ENCODE results near the gene ZNF391. TPM values are rescaled to one million over a fixed set of nuclear protein-coding genes. Genes with fewer than 3 reads are reported as not detected.
"Not testable (repeated sequence)": the region's sequence is repeated elsewhere in the genome, so short reads cannot be mapped to it uniquely, and the experiment has no call there.

ZNF391 gene
- total RNA-seq, 2 experiments from 2014 or later, result 0.73 to 1.3 TPM

DNA sequence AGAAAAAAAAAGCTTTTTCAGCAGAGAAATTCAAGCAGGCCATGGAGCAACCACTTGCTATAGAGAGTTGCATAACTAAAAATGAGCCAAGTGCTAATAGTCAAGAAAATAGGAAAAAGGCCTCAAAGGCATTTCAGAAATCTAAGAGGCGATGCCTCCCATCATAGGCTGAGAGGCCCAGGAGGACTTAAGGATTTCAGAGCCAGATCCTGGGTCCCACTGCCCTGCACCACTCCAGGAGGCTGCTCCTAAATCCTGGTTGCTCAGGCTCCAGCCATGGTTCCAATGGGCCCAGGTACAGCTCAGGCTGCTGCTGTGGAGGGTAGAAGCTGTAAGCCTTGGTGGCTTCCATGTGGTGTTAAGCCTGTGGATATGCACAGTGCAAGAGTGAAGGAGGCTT lies 5.5 kb downstream of the ZNF391 start:
- no peak for ATAC-seq
- peaks cover 16% of the 10 kb centered on the region for H3K9me3 Mint-ChIP-seq (ENCODE audit: low read depth)
- peaks cover 7% of the 10 kb centered on the region for H3K4me1 Mint-ChIP-seq
- no peak overlapping the region for H3K4me3 Mint-ChIP-seq
- DNase-seq, result no peak
- H3K27me3 Mint-ChIP-seq, result no peaks in the 10 kb centered on the region
- CTCF ChIA-PET, result no interaction called here
- H3K27ac Mint-ChIP-seq, result no peak overlapping the region
- H3K36me3 Mint-ChIP-seq, result peaks cover 24% of the 10 kb centered on the region

DNA sequence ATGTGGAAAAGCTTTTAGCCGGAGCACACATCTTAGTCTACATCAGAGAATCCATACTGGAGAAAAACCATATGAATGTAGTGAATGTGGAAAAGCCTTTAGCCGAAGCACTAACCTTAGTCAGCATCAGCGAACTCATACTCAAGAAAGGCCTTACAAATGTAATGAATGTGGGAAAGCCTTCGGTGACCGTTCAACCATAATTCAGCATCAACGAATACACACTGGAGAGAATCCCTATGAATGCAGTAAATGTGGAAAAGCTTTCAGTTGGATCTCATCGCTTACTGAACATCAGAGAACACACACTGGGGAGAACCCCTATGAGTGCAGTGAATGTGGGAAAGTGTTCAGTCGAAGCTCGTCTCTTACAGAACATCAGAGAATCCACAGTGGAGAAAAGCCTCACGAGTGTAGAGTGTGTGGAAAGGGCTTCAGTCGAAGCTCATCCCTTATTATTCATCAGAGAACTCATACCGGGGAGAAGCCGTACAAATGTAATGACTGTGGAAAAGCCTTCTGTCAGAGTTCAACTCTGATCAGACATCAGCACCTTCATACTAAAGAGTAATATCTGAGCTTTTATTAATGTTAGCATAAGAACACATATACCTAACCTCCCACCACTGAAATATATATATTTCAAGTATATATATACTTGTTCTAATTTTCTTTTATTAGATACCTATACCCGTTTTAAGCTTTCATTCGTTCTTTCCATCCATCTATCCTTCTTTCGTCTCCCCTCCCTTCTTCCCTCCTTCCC lies 12.5 kb downstream of the ZNF391 start:
- DNase-seq, result no peak
- no peaks in the 10 kb centered on the region for H3K27me3 Mint-ChIP-seq
- no peak overlapping the region for H3K27ac Mint-ChIP-seq
- H3K4me3 Mint-ChIP-seq, result no peak overlapping the region
- H3K4me1 Mint-ChIP-seq, result no peaks in the 10 kb centered on the region
- H3K36me3 Mint-ChIP-seq, result peaks cover 48% of the 10 kb centered on the region
- CTCF ChIA-PET, result no interaction called here
- ATAC-seq, result no peak
- peaks cover 44% of the 10 kb centered on the region for H3K9me3 Mint-ChIP-seq (ENCODE audit: low read depth)

DNA sequence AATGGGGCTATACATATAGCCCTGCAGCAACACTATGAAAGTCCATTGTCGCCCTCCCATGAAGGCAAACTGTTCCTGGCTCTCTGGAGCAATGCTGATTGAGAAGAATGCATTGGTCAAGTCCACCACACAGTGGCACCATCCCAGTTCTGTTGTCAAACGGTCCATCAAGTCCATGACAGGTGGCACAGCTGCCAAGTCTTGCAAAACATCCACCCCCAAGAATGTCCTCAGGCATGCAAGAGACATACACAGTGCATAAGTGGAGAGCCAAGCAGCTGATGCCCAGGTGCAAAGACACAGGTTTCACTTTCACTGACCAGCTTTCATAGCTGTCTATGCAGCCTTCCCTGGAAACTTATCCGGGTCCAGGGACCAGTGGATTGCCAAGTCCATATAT lies 17.5 kb downstream of the ZNF391 start:
- CTCF ChIA-PET, result no interaction called here
- no peak for ATAC-seq

DNA sequence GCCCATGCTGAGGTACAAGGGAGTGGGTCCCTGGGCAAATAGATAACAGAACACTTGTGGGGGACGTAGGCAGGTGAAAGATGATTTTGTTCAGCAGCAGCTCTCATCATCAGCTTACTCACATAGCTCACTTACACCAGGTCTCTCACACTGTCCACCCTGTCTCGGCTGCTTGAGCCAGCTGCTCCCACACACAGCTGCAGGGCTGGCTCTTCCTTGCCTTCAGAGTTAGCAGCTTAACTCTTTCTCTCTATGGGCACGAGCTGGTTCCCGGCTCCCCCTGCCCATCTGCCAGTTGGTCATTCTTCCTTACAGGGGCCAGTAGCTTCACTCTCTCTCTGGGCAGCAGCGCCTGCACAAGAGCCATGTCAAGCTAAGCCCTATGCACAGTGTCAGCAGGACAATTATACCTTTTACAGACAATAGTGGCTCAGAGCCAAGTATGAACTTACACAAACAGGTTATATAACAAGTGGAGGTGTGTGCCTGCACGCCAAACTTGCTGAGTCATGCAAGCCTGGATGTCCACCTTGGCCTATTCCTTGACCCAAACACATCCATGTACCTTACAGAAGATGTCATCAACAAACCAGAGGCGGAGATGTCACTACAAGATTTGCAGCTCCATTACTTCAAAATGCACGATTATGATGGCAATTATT lies 18.7 kb downstream of the ZNF391 start:
- H3K36me3 Mint-ChIP-seq, result peaks cover 9% of the 10 kb centered on the region
- CTCF ChIA-PET, result no interaction called here
- H3K4me3 Mint-ChIP-seq, result no peak overlapping the region
- no peak overlapping the region for H3K27ac Mint-ChIP-seq
- DNase-seq (no peak), ATAC-seq (no peak)
- no peaks in the 10 kb centered on the region for H3K27me3 Mint-ChIP-seq
- peaks cover 15% of the 10 kb centered on the region for H3K9me3 Mint-ChIP-seq (ENCODE audit: low read depth)
- no peaks in the 10 kb centered on the region for H3K4me1 Mint-ChIP-seq

More for the DNA sequence above, 17.5 kb downstream of the ZNF391 start:
- Mint-ChIP-seq H3K27ac (no peak overlapping the region), H3K27me3 (no peaks in the 10 kb centered on the region), H3K4me3 (no peak overlapping the region), H3K36me3 (peaks cover 17% of the 10 kb centered on the region), H3K4me1 (no peaks in the 10 kb centered on the region), H3K9me3 (ENCODE audit: low read depth) (peaks cover 24% of the 10 kb centered on the region)
- DNase-seq, result no peak

DNA sequence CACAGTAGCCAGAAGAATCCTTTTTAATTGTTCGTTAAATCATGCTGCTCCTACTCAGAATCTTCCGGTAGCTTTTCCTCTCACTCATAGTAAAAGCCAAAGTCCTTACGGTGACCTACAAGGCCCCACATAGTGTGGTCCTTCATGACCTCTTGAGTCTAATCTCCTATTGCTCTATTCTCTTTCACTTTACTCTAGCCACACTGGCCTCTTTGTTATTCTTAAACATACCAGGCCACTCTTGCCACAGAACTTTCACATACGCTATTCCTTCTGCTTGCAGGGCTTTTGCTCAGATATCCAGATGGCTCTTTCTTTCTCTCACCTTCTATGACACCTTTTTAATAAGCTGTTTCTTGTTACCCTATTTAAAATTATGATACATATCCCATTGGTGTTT lies 25.7 kb downstream of the ZNF391 start:
- CTCF ChIA-PET, result no interaction called here
- Mint-ChIP-seq H3K4me3 (no peak overlapping the region), H3K36me3 (no peaks in the 10 kb centered on the region), H3K4me1 (no peaks in the 10 kb centered on the region), H3K27me3 (peaks cover 4% of the 10 kb centered on the region), H3K27ac (no peak overlapping the region), H3K9me3 (ENCODE audit: low read depth) (peaks cover 8% of the 10 kb centered on the region)
- no peak for ATAC-seq
- DNase-seq, result no peak

DNA sequence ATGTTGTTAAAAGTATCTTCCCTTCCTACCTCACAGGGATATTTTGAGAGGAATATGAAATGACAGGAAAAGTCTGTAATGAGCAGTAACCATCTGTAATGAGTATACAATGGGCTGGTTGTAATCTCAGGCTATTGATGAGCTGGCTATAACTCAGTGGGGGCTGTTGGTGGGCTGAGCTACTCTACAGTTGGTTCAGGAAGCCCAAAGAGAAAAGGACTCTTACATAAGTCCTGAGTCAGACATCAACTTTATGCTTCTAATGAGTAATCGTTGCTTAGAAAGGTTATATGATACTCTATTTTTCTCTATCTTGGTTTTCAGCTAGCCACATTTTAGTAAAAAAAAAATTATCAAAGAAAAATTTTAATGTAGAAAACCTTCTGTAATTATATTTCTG lies 26.4 kb downstream of the ZNF391 start:
- DNase-seq (no peak), ATAC-seq (no peak)
- H3K4me1 Mint-ChIP-seq, result no peaks in the 10 kb centered on the region
- H3K27me3 Mint-ChIP-seq, result peaks cover 4% of the 10 kb centered on the region
- no peak overlapping the region for H3K27ac Mint-ChIP-seq
- peaks cover 7% of the 10 kb centered on the region for H3K9me3 Mint-ChIP-seq (ENCODE audit: low read depth)
- H3K4me3 Mint-ChIP-seq, result no peak overlapping the region
- no peaks in the 10 kb centered on the region for H3K36me3 Mint-ChIP-seq
- CTCF ChIA-PET, result no interaction called here

DNA sequence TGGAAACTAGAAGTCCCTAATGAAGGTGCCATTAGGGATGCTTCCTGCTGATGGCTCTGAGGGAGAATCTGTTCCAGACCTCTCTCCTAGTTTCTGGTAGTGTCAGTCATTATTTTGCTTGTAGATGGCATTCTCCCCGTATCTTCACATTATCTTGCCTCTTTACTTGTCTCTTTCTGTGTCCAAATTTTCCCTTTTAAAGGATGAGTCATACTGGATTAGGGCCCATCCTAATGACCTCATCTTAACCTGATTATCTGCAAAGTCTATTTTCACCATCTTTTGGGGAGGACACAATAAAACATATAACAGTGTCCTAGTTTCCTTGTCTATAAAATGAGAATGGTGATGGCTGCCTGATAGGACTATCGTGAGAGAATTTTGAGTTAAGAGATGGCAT lies 27.3 kb downstream of the ZNF391 start:
- peaks cover 4% of the 10 kb centered on the region for H3K27me3 Mint-ChIP-seq
- no peaks in the 10 kb centered on the region for H3K4me1 Mint-ChIP-seq
- H3K27ac Mint-ChIP-seq, result no peak overlapping the region
- no peaks in the 10 kb centered on the region for H3K36me3 Mint-ChIP-seq
- H3K9me3 Mint-ChIP-seq (ENCODE audit: low read depth), result peaks cover 4% of the 10 kb centered on the region
- CTCF ChIA-PET, result no interaction called here
- ATAC-seq, result no peak
- no peak for DNase-seq
- no peak overlapping the region for H3K4me3 Mint-ChIP-seq

DNA sequence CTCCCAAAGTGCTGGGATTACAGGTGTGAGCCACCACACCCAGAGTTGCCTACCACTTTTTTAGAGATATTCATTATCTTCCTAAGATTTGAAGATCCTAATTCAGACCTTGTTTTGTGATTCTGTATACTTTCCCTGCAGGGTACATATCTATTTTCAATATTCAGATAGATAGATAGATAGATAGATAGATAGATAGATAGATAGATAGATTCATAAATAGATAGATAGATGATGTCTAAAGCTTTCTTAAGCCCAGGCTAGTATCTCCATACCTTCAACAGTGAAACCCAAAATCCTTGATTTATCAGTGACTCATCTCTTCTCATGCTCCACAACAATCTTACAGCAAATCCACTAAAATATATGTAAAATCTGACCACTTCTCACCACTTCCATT lies 30.8 kb downstream of the ZNF391 start:
- peaks cover 5% of the 10 kb centered on the region for H3K9me3 Mint-ChIP-seq (ENCODE audit: low read depth)
- CTCF ChIA-PET, result interaction anchor here (1.4 kb wide), 1 partner anchor 8 kb away, joined by 3 read pairs; no protein-coding TSS in a partner anchor
- H3K4me1 Mint-ChIP-seq, result no peaks in the 10 kb centered on the region
- H3K27me3 Mint-ChIP-seq, result peaks cover 13% of the 10 kb centered on the region
- ATAC-seq, result no peak
- no peak overlapping the region for H3K27ac Mint-ChIP-seq
- no peak overlapping the region for H3K4me3 Mint-ChIP-seq
- no peaks in the 10 kb centered on the region for H3K36me3 Mint-ChIP-seq
- no peak for DNase-seq

DNA sequence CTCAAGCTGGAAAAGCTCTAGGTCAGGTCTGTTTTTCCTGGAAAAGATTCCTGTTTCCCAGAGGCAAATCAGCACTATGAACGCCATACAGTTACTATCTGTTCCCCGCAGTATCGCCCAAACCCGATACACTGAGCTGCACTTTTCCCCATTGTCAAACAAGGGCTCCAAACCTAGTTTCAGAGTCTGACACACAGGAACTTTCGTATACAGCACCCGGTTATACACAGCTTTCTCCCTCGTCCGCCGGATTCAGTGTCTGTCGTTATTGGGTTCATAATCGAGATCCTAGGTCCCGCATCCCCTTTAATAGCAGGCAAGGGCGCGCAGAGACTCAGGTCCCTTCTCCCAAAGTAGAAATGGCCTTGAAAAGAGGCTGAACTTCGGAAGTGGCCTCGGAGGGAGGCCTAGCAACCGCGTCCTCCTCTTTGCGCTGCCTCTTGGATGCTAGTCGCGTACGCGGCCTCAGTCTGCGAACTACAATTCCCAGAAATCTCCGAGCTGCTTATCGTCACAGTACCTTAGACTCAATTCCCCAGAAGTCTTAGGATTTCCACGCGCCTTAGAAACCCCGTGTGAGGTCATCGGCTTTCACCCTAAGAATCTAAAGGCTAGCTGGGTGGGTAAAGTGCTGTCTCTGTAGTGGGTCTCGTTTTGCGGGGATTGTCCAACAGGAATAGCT lies 34.2 kb downstream of the ZNF391 start:
- DNase-seq (no peak), ATAC-seq (no peak)
- CTCF ChIA-PET, result no interaction called here
- Mint-ChIP-seq H3K27me3 (peaks cover 9% of the 10 kb centered on the region), H3K27ac (no peak overlapping the region), H3K4me3 (no peak overlapping the region), H3K4me1 (no peaks in the 10 kb centered on the region), H3K36me3 (no peaks in the 10 kb centered on the region), H3K9me3 (ENCODE audit: low read depth) (peaks cover 2% of the 10 kb centered on the region)

DNA sequence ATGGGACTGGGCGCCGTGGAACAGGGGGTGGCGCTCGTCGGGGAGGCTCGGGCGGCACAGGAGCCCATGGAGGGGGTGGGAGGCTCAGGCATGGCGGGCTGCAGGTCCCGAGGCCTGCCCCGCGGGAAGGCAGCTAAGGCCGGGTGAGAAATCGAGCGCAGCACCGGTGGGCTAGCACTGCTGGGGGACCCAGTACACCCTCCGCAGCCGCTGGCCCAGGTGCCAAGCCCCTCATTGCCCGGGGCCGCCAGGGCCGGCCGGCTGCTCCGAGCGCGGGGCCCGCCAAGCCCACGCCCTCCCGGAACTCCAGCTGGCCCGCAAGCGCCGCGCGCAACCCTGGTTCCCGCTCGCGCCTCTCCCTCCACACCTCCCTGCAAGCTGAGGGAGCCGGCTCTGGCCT lies 36.3 kb downstream of the ZNF391 start:
- H3K27me3 Mint-ChIP-seq, DNase-seq, ATAC-seq, H3K4me3 Mint-ChIP-seq, CTCF ChIA-PET, H3K27ac Mint-ChIP-seq, H3K36me3 Mint-ChIP-seq: not testable (repeated sequence)
- H3K9me3 Mint-ChIP-seq (ENCODE audit: low read depth), result peaks cover 11% of the 10 kb centered on the region
- peaks cover 10% of the 10 kb centered on the region for H3K4me1 Mint-ChIP-seq

DNA sequence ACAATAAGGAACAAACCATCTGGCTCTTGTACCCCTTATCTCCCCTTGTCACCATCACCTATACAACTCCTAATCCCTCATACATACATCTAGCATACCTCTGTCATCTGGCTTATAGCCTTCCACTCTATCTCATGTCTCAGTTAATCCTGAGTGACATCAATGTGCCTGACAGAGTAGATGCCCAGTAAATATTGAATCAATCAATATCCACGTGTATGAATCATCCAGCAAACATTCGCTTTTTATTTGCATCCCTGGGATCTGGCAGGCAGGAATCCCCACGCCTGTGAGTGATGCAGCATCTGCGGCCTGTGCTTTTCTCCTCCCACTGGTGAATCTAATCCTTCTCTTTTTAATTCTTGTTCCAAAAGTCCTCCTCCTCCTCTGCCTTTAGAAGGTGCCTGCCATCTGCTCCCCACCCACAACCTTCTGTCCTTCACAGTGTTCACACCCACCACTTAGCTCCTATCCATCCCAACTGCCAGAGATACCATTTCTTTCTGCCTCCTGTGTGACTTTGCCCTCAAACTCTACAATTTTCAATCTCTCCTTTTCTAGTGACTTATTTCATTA lies 37.6 kb downstream of the ZNF391 start:
- Mint-ChIP-seq H3K4me3 (no peak overlapping the region), H3K27me3 (peaks cover 9% of the 10 kb centered on the region), H3K9me3 (ENCODE audit: low read depth) (peaks cover 13% of the 10 kb centered on the region), H3K27ac (no peak overlapping the region), H3K36me3 (no peaks in the 10 kb centered on the region), H3K4me1 (peaks cover 10% of the 10 kb centered on the region)
- no peak for DNase-seq
- CTCF ChIA-PET, result no interaction called here
- ATAC-seq, result no peak

DNA sequence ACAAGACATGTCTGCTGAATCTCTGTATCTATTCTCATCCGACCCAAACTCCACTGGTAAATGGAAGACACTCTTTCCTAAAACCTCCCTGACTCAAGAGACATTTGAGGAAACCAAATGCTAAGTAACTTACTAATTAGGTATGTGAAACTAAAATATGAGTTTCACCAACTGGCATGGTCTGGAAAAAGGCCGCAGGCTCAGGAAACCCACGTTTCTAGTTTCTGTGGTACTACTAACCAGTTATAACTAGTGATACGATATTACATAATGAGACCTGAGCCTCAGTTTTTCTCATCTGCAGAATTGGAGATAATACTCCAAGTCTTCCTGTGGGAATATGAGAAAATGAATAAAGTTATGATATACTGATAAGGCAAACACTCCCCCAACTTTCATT lies 39.9 kb downstream of the ZNF391 start:
- no peak overlapping the region for H3K4me3 Mint-ChIP-seq
- peaks cover 14% of the 10 kb centered on the region for H3K9me3 Mint-ChIP-seq (ENCODE audit: low read depth)
- CTCF ChIA-PET, result no interaction called here
- no peaks in the 10 kb centered on the region for H3K36me3 Mint-ChIP-seq
- ATAC-seq, result no peak
- H3K27ac Mint-ChIP-seq, result no peak overlapping the region
- H3K4me1 Mint-ChIP-seq, result peaks cover 10% of the 10 kb centered on the region
- H3K27me3 Mint-ChIP-seq, result peaks cover 3% of the 10 kb centered on the region
- no peak for DNase-seq

DNA sequence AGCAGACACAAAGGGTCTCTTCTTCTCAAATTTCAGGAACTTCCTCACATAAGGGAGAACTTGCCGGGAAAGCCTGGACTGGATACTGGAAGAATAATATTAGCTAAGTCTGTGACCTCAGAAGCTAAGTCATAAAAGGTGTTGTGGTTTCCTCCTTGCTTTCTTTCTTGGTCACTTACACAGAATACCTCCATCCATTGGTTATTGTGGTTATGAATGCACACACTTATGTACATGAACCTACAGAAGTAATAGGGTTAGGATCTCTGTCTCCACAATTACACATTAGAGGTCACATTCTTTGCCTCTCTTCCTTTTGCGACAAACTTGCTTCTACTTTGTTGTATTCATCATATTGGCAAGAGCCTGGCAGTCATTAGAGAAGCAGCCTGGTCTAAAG lies 40.4 kb downstream of the ZNF391 start:
- Mint-ChIP-seq H3K9me3 (ENCODE audit: low read depth) (peaks cover 19% of the 10 kb centered on the region), H3K36me3 (no peaks in the 10 kb centered on the region), H3K4me3 (no peak overlapping the region), H3K27ac (no peak overlapping the region), H3K27me3 (peaks cover 3% of the 10 kb centered on the region), H3K4me1 (peaks cover 10% of the 10 kb centered on the region)
- CTCF ChIA-PET, result no interaction called here
- no peak for DNase-seq
- ATAC-seq, result no peak

DNA sequence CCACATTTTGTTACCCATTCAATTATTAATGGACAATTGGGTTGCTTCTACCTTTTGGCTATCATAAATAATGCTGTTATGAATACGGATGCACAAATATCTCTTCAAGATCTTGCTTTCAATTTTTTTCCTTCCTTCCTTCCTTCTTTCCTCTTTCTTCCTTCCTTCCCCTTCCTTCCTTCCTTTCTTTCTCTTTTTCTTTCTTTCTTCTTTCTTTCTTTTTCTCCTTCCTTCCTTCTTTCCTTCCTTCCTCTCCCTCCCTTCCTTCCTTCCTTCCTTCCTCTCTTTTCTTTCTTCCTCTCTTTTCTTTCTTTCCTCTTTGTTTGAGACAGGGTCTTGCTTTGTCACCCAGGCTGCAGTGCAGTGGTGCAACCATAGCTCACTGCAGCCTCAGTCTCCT lies 45.2 kb downstream of the ZNF391 start:
- peaks cover 26% of the 10 kb centered on the region for H3K9me3 Mint-ChIP-seq (ENCODE audit: low read depth)
- ATAC-seq (no peak), DNase-seq (no peak)
- peaks cover 6% of the 10 kb centered on the region for H3K27me3 Mint-ChIP-seq
- H3K27ac Mint-ChIP-seq, result no peak overlapping the region
- no peak overlapping the region for H3K4me3 Mint-ChIP-seq
- CTCF ChIA-PET, result no interaction called here
- H3K36me3 Mint-ChIP-seq, result peaks cover 1% of the 10 kb centered on the region
- peaks cover 10% of the 10 kb centered on the region for H3K4me1 Mint-ChIP-seq
